Lower leg skin (tissue), 3 donors: Measurements from ENCODE around the gene CCT8L2.
"Not testable (repeated sequence)": the region's sequence is repeated elsewhere in the genome, so short reads cannot be mapped to it uniquely, and the experiment has no call there.

ENCODE experiments used
- POLR2A ChIP-seq, 2 donors: fragments of 450-650 bp; IDR thresholded peaks; one replicate each; pipeline ENCODE4 v1.6.1; 2016 to 2017; ENCODE audit warnings: antibody characterized with exemption in 2 of 2, mild to moderate bottlenecking in 1 of 2, moderate library complexity in 1 of 2
- TF ChIP-seq, protein P1 (sequence below), 3 donors: fragments of 450-650 bp; IDR thresholded peaks; one replicate each; pipeline ENCODE4 v1.5.1; 2016; ENCODE audit warnings: antibody characterized with exemption in 3 of 3, mild to moderate bottlenecking in 3 of 3, moderate library complexity in 2 of 3

DNA sequence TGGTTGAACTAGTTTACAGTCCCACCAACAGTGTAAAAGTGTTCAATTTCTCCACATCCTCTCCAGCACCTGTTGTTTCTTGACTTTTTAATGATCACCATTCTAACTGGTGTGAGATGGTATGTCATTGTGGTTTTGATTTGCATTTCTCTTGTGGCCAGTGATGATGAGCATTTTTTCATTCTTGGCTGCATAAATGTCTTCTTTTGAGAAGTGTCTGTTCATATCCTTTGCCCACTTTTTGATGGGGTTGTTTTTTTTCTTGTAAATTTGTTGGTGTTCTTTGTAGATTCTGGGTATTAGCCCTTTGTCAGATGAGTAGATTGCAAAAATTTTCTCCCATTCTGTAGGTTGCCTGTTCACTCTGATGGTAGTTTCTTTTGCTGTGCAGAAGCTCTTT lies 41.5 kb upstream of the CCT8L2 start:
- not testable (repeated sequence) for TF ChIP-seq POLR2A (IDR thresholded peaks at IDR 0.05)
- TF ChIP-seq, protein P1, sequence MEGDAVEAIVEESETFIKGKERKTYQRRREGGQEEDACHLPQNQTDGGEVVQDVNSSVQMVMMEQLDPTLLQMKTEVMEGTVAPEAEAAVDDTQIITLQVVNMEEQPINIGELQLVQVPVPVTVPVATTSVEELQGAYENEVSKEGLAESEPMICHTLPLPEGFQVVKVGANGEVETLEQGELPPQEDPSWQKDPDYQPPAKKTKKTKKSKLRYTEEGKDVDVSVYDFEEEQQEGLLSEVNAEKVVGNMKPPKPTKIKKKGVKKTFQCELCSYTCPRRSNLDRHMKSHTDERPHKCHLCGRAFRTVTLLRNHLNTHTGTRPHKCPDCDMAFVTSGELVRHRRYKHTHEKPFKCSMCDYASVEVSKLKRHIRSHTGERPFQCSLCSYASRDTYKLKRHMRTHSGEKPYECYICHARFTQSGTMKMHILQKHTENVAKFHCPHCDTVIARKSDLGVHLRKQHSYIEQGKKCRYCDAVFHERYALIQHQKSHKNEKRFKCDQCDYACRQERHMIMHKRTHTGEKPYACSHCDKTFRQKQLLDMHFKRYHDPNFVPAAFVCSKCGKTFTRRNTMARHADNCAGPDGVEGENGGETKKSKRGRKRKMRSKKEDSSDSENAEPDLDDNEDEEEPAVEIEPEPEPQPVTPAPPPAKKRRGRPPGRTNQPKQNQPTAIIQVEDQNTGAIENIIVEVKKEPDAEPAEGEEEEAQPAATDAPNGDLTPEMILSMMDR (IDR thresholded peaks at IDR 0.05) = not testable (repeated sequence)
